ENCODE measurements around the gene RGS1.
"Not testable (repeated sequence)": the region's sequence is repeated elsewhere in the genome, so short reads cannot be mapped to it uniquely, and the experiment has no call there.

RGS1 gene

DNA sequence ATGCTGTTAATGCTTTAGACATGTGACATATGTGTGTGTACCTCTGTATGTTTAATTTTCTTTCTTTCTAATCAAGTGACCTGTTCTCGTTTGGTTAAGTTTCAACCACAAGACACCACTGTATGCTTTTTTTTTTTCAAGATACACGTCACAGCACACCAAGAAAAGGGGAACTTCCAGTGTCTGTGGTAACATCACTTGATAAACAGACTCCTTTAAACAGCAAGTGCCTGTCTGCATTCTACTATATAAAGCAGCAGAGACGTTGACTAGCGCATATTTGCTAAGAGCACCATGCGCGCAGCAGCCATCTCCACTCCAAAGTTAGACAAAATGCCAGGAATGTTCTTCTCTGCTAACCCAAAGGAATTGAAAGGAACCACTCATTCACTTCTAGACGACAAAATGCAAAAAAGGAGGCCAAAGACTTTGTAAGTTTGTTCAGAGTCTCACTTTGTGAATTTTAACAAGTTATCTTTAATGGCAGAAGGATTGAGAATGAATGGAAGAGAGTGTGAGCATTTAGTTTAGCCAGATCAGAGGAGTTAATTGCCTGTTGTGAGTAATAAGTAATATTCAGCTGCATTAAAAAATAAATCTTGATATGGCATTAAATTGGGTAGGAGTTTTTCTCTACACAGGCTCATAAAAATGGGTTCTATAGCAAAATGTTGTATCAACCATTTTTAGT is at the start of gene RGS1:
RGS1 (plus strand) TSS at position 275 of the 691 bp plus-strand sequence; CDS start at position 295, 20 bp downstream.
- DNase-seq, result no peak

DNA sequence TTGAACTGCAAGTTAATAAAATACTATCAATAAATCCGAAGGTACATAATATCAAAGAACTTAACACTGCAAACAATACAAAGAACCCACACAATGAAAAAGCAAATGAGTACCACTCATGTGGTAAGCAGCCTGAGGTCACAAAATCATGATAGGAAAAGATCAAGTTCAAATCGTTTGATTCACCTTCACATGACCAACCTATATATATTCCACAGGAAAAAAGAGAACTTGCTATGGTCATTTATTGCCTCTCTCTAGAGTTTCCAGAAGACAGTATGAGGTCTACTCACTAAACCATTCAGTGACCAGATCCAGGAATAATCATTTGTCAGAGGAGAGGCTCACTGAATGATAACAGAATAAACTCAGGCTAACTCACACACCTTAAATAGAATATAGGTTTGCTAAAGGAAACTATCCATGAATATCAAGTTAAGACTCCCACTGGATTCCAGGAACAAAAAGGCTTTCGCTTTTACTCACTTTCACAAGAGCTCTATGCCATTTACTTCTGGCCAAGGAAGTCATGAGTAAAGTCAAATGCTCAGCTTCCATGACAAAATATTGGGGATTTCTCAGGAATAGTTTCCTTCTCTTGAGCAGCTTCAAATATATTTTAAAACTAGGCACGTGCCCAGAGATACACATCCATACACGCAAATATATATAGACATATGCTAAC is 48.3 kb upstream of the RGS1 start:
- no peak for DNase-seq

- DNase-seq, result no peak
Measured at GRCh38 chr1:192527950-192528349, 47.6 kb upstream of the RGS1 start.

- no peak for DNase-seq
Measured at GRCh38 chr1:192529031-192529755, 46.4 kb upstream of the RGS1 start.

- no peak for DNase-seq
Measured at GRCh38 chr1:192529811-192530210, 45.8 kb upstream of the RGS1 start.

DNA sequence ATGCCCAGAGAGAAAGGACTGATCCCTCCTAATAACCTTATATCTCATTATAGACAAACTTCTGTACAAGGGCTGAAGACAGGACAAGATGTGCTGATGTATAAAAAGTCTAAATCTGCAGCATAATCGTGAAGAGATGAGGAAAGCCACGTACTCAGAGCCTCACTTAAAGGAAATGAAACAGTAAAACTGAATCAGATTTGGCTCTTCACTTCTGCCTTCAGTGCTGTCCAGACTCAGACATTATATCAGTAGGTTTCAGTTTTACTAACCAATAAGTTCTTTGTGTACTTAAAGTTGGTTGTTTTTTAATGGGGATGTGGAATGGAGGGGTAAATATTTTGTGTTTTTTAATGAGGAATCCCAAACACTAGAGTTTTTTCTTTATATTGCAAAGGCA is 45.3 kb upstream of the RGS1 start:
- no peak for DNase-seq

DNA sequence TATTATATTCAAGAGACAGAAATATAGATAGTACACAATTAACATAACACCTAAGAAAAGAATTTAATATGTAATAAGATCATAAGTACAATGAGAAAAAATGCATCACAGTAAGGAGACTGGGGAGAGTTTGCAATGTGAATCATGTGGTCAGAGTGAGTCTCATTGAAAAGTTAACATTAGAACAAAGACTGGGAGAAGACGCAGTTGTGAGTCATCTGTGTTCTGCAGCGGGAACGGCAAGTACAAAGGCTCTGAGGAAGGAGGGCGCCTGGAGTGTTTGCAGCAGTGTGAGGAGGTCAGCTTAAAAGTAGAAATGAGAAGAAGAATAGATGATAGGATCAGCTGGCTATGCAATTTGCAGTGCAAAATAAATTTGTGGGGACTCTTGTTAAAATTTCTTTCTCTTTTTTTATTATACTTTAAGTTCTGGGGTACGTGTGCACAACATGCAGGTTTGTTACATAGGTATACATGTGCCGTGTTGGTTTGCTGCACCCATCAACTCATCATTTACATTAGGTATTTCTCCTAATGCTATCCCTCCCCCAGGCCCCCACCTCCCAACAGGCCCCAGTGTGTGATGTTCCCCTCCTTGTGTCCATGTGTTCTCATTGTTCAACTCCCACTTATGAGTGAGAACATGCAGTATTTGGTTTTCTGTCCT is 44.4 kb upstream of the RGS1 start:
- DNase-seq, result not testable (repeated sequence)

DNA sequence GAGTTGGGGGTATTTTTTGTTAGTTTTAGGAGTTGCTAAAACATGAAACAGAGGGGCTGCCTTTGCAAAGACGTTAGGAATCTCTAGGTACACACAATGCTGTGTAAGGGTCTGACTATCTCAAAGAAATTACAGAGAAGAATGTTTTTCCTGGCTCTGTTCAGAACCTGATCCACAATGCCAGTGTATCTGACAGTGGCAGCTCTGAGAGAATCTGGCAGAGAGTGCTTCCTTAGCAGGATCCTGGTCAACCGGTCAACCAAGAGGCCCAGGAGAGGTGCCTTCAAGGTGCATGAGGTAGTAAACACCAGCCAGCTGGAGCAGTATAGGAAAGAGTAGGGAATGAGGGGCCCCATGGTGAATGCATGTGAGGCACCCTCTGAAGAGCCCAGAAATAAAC is 40.9 kb upstream of the RGS1 start:
- DNase-seq, result no peak

DNA sequence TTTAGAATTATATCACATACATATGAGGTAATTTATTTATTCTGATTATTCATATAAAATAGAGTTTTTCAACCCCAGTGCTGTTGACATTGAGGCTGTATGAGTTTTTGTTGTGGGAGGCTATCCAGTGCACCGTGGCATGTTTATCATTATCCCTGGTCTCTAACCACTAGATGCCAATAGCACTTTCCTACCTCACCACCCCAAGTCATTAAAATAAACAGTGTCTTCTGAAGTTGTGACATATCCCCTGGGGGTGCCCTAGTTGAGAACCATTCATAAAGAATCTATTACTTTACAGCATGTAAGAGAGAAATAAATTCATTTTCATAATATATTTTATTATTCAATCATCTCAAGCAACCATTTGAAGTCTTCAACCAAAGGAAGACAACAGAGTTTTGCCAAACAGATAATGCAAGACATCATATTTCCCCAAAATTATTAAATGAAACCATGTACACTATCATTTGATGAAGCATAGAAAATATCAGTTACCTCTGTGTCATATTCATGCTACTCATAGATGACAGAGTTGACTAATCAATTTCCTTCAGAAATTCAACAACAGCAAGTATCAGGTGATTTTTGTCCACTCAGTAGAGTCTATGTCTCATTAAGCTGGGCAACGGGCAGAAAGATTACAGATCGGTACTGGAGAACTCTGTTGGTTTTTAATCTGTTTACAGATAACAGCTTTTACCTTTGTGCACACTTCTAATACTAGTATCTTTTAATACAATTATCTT is 39.5 kb upstream of the RGS1 start:
- no peak for DNase-seq

DNA sequence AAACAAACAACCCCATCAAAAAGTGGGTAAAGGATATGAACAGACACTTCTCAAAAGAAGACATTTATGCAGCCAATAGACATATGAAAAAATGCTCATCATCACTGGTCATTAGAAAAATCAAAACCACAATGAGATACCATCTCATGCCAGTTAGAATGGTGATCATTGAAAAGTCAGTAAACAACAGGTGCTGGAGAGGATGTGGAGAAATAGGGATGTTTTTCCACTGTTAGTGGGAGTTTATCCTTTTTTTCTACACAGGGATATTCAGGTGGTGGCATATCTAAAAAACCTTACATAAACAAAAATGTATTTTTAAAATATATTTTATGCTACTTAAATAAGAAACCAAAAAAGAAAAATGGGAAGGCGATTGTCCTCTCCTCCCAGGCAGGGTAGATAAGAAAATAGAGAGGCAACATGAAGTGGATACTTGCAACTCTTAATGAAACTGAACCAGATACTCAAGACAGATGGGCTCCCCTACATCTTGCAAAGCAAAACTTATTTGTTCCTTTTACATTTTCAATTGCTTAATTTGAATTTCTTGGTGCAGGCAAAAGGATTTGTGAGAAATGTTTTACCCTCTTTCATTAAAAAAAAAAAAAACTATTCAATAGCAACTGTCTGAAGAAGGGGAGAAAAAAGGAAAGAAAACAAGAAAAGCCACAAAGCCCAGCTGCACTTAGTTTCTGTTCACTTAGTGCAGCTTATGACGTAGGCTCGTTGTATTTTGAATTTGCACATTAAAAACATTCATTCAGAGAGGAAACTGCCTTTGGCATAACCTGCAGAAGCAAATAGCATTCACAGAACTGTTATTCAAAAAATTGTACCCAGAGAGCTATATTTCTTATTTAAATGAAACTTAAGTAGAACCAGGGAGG is 36.9 kb upstream of the RGS1 start:
- no peak for DNase-seq

GRCh38 chr1:192539297-192540092 is 36.1 kb upstream of the RGS1 start:
- DNase-seq, result no peak

GRCh38 chr1:192543445-192543844 is 32.1 kb upstream of the RGS1 start:
- DNase-seq, result no peak

- DNase-seq, result no peak
Measured at GRCh38 chr1:192545896-192546521, 29.6 kb upstream of the RGS1 start.

DNA sequence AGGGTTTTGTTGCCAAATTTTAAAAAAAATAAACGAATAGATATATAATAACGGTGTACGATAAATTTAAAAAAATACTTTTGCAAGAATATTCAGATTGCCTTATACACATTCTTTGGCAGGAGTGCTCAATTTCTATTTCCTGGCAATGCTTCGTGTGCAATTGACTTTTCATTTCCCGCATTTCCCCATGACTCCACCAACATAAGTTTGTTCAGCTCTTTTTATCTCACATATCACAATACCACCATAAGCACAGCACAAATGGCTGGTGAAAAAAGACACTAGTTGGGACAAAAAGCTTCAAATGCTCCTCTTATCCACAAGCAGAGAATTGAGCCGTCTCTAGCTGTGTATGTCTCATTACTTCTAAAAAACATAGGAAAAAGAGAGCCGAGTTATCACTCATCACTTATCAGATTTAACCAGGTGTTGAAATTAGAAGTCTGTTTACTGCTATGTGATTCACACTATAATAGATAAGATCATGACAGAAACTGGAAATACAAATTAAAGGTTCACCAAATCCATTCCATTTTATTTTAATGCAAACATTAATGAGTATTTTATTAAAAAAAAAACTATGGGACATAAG is 28.9 kb upstream of the RGS1 start:
- no peak for DNase-seq

- no peak for DNase-seq
Measured at GRCh38 chr1:192547501-192547900, 28.1 kb upstream of the RGS1 start.

DNA sequence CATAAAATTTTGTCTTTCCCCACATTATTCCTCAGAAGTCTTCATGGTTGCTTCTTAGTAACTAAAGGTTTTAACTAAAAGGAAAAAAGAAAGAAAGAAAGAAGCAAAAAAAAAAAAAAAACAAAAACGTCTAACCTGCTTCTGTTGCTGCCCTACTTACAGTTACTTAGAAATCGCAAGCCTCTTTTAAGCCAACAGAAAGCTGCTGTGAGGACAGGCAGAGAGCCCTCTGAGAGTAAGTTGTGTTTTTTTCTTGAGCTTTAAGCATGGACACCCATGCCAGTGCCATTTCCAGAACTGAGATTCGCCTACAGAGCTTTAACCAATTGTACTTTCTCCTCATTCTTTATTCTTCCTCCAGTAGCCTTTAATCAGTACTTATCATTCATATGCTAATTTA is 25.6 kb upstream of the RGS1 start:
- no peak for DNase-seq

DNA sequence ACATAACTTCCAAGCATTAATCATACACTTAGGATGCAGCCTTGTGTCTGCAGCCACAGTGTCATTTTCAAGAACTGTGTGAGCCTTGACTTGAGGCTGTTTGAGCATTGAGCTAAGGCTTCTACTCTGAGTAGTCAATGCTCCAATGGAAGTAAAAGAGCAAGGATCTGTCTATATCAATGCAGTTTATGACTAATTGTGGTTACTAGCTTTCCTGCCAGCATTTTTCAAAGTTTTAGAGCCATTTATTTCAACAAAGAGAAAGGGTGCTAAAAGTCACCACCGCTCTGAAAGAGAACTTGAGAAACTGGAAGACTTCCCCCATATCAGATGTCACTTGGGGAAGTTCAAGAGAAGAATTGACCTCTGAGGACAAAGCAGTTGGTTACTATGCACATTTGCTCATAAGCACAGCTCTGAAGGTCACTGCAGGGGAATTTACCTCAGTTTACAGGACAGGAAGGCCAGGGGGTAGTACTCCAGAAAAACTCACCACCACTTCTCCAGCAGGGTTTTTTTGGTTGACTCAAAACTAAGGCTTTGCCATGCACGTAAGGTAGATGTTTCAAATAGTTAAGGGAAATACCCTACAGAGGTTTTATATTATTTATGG is 24.5 kb upstream of the RGS1 start:
- DNase-seq, result no peak

DNA sequence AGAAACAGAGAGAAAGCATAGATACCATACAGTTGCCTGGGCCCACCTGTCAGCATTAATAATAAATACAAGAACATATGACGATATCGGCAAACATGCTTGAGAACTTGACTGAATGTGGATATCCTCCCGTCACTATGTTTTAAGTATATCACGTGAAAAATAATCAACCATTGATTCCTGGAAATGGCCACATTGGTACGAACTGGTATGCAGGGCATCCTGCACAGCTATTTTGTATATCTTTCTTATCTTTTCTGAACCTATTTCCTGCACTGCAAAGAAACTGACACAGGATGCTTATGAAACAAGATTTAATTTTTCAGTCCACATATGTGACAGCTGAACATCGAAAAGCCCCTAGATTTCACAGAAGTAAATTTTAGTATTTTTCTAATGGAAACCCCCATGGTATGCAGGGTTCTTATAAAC is 22.8 kb upstream of the RGS1 start:
- no peak for DNase-seq

DNA sequence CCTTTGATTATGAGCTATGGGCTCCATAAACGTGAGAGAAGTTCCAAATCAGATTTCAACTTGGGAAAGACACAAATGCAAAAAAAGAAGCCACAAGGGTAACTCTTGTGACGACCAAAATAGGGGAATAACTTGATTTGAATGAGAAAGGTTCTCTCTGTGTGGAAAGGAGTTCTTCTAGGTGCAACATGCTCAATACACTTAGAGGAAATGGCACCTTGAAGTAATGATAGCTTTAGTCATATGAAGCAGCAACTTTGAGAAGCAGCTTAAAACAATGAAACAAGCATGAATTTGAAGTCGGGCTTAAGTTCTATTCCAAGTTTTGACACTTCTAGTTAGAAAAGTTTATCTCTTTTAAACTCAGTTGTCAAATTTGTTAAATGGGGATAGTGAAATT is 21.8 kb upstream of the RGS1 start:
- DNase-seq, result no peak
